ENCODE results near the gene ADAM12. TPM values are rescaled to one million over a fixed set of nuclear protein-coding genes. Genes with fewer than 3 reads are reported as not detected.

Gene ADAM12
- polyA plus RNA-seq, 1 of the 3 experiments (the other 2 are of a cell fraction) = 25.0 TPM

DNA sequence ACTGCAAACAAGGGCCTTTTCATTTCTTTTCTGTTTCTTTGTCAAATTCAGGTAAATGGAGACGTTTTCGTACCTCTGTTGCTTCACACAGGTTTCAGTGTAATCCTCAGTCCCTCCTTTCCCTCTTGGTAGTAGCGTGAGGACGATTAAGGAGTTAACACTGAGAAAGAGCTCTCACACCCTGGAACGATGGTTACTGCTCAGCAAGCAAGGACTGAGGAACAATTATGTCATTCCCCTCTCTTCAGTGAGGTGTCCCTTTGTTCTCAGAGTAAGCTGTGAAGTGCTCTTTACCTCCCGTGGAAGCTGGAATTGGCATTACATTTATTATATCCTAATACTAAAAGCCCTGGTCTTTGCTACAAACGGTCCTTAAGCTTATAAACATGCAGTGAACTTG, 396.0 kb downstream of the ADAM12 start (continued):
- no peak for TF ChIP-seq USF2 (IDR thresholded peaks at IDR 0.05; ENCODE audit: borderline replicate concordance, low read depth, low read length)
- TF ChIP-seq, protein P1, sequence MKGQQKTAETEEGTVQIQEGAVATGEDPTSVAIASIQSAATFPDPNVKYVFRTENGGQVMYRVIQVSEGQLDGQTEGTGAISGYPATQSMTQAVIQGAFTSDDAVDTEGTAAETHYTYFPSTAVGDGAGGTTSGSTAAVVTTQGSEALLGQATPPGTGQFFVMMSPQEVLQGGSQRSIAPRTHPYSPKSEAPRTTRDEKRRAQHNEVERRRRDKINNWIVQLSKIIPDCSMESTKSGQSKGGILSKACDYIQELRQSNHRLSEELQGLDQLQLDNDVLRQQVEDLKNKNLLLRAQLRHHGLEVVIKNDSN (IDR thresholded peaks at IDR 0.05; ENCODE audit: borderline replicate concordance, low read depth) = no peak
- no peak for TF ChIP-seq JUND (IDR thresholded peaks at IDR 0.05)
- no peak for TF ChIP-seq EZH2phosphoT487 (IDR thresholded peaks at IDR 0.05; ENCODE audit: borderline replicate concordance, low read depth)
- no peak for TF ChIP-seq PBX3 (IDR thresholded peaks at IDR 0.05)
- no peak for TF ChIP-seq RXRA (IDR thresholded peaks at IDR 0.05; ENCODE audit: borderline replicate concordance, low read depth)

DNA sequence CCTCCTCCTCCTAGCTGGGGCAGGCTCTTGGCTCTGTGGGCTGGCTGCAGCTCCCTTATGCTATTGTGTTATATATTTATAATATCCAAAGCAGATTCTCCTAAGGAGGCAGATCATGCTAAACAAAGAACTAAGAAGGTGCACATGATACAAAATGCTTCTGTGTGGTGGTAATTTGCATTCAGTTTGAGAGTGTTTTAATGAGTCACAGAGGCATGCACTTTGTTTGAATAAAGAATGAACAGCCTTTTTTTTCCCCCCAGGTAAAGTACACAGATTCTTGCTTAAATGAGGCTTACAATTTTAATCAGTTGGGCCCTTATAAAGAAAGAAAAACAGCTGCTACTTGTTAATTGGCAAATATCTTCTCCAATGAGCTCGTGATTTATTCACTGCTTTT, 396.9 kb downstream of the ADAM12 start:
- CTCF ChIA-PET = interaction anchor here (0.7 kb wide), 1 partner anchor 512 kb away, joined by 3 read pairs; no protein-coding TSS in a partner anchor
- Histone ChIP-seq H3K4me2 (no peak overlapping the region), H3K4me3 (ENCODE audit: low read depth in 2 of 2, low read length in 1 of 2) (no peak overlapping the region), H3K9me2 (no peaks in the 10 kb centered on the region), H3K9ac (no peak overlapping the region), H2AFZ (ENCODE audit: low read depth) (no peak overlapping the region), H3K36me3 (replicated peaks in 1 of 2; ENCODE audit: control insufficient read depth in 1 of 2, insufficient read depth in 2 of 2, low read length in 1 of 2) (no peaks in the 10 kb centered on the region), H3K79me2 (ENCODE audit: insufficient read depth) (no peaks in the 10 kb centered on the region), H3K4me1 (ENCODE audit: control insufficient read depth in 1 of 2, insufficient read depth in 2 of 2, low read depth in 1 of 2, low read length in 1 of 2) (no peaks in the 10 kb centered on the region; a peak in 1 of 4 replicates), H3K27me3 (ENCODE audit: insufficient read depth) (no peaks in the 10 kb centered on the region), H3K9me3 (no peaks in the 10 kb centered on the region), H3K27ac (ENCODE audit: low read depth in 2 of 2, low read length in 1 of 2) (no peak overlapping the region), H3F3A (replicated peaks; ENCODE audit: insufficient read depth) (no peaks in the 10 kb centered on the region), H4K20me1 (ENCODE audit: insufficient read depth) (no peaks in the 10 kb centered on the region)
- no peak for TF ChIP-seq NFIC (IDR thresholded peaks at IDR 0.05; ENCODE audit: borderline replicate concordance)
- TF ChIP-seq PBX3 (IDR thresholded peaks at IDR 0.05) = no peak
- TF ChIP-seq RCOR1 (IDR thresholded peaks at IDR 0.05; ENCODE audit: low read length) = no peak
- no peak for TF ChIP-seq YY1 (IDR thresholded peaks at IDR 0.05; ENCODE audit: low read depth)
- TF ChIP-seq SIN3A (IDR thresholded peaks at IDR 0.05; ENCODE audit: borderline replicate concordance, low read depth, low read length) = no peak
- POLR2A ChIA-PET = no interaction called here
- DNase-seq = no peak
- WGBS (ENCODE audit: low lambda C conversion rate) = 80% methylated on average over 1 of the region's 1 CpG

- CTCF ChIA-PET = interaction anchor here (0.7 to 1.4 kb wide), 2 partner anchors 11 to 513 kb away, joined by 3 read pairs; no protein-coding TSS in a partner anchor
- no peaks in the 10 kb centered on the region; a peak in 1 of 4 replicates for H3K4me1 ChIP-seq (ENCODE audit: control insufficient read depth in 1 of 2, insufficient read depth in 2 of 2, low read depth in 1 of 2, low read length in 1 of 2)
- POLR2A ChIA-PET = interaction anchor here (0.7 kb wide), 1 partner anchor 74 kb away, joined by 4 read pairs; no protein-coding TSS in a partner anchor
These were observed 397.3 kb downstream of the ADAM12 start for GRCh38 chr10:125990974-125991373.

More at GRCh38 chr10:125990974-125991373, 397.3 kb downstream of the ADAM12 start:
- no peaks in the 10 kb centered on the region for H4K20me1 ChIP-seq (ENCODE audit: insufficient read depth)
- no peak overlapping the region for H3K4me3 ChIP-seq (ENCODE audit: low read depth in 2 of 2, low read length in 1 of 2)
- no peaks in the 10 kb centered on the region for H3K9me2 ChIP-seq
- TF ChIP-seq ZBTB33 (IDR thresholded peaks at IDR 0.05; ENCODE audit: borderline replicate concordance, low read depth) (no peak), TEAD4 (IDR thresholded peaks at IDR 0.05; ENCODE audit: borderline replicate concordance, insufficient read depth) (no peak), EZH2phosphoT487 (IDR thresholded peaks at IDR 0.05; ENCODE audit: borderline replicate concordance, low read depth) (no peak), MEF2A (IDR thresholded peaks at IDR 0.05; ENCODE audit: borderline replicate concordance, low read depth) (no peak)
- no peak overlapping the region for H3K4me2 ChIP-seq
- no peaks in the 10 kb centered on the region for H3K9me3 ChIP-seq
- no peaks in the 10 kb centered on the region for H3F3A ChIP-seq (replicated peaks; ENCODE audit: insufficient read depth)
- H3K79me2 ChIP-seq (ENCODE audit: insufficient read depth) = no peaks in the 10 kb centered on the region
- no peak overlapping the region for H3K27ac ChIP-seq (ENCODE audit: low read depth in 2 of 2, low read length in 1 of 2)
- no peak overlapping the region for H2AFZ ChIP-seq (ENCODE audit: low read depth)
- H3K9ac ChIP-seq = no peak overlapping the region
- H3K36me3 ChIP-seq (replicated peaks in 1 of 2; ENCODE audit: control insufficient read depth in 1 of 2, insufficient read depth in 2 of 2, low read length in 1 of 2) = no peaks in the 10 kb centered on the region
- 93% methylated on average over 2 of the region's 2 CpGs for WGBS (ENCODE audit: low lambda C conversion rate)
- peak; percentile 33 for DNase-seq
- H3K27me3 ChIP-seq (ENCODE audit: insufficient read depth) = no peaks in the 10 kb centered on the region

Data from SK-N-SH (cell line).